A549 (cell line): ENCODE results near the gene TLCD3A.

Experiments
- CHD2 ChIP-seq: fragments of 150-350 bp; IDR thresholded peaks from 2 replicates; pipeline ENCODE4 v1.6.1; 2014; ENCODE audit warnings: low read length; ENCODE audit not compliant: partially characterized antibody
- ESRRA ChIP-seq: fragments of 150-350 bp; IDR thresholded peaks from 2 replicates; pipeline ENCODE4 v1.6.1; 2014; ENCODE audit warnings: mild to moderate bottlenecking, low read length, borderline replicate concordance
- POLR2A ChIP-seq: IDR thresholded peaks from 2 replicates; pipeline ENCODE4 v1.6.1; 2012; ENCODE audit warnings: mild to moderate bottlenecking, low read length
- RARB ChIP-seq: fragments of 250-450 bp; sonication (Bioruptor Pico); IDR thresholded peaks from 2 replicates; pipeline ENCODE4 v1.8.0; 2021; ENCODE audit warnings: mild to moderate bottlenecking, moderate library complexity
- TF ChIP-seq, protein P1 (sequence below): fragments of 150-350 bp; IDR thresholded peaks from 2 replicates; pipeline ENCODE4 v1.6.1; 2014; ENCODE audit warnings: low read depth, mild to moderate bottlenecking, low read length
- TF ChIP-seq, protein P2 (sequence below): fragments of >200 bp; sonication (Bioruptor Twin); formaldehyde crosslinking; IDR thresholded peaks from 3 replicates; pipeline ENCODE4 v1.5.1; 2016

DNA sequence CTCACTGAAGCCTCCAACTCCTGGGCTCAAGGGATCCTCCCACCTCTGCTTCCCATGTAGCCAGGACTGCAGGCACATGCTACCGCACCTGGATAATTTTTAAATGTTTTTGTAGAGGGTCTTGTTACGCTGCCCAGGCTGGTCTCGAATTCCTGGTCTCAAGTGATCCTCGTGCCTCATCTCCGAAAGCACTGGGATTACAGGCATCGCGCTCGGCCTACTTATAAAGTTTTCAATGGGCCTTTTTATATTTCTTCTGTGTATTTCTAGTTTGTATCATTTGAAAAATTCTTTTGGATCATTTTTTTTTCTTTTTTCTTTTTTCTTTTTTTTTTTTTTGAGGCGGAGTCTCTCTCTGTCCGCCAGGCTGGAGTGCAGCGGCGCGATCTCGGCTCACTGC is 7.3 kb upstream of the TLCD3A start:
- no peak for TF ChIP-seq POLR2A
- TF ChIP-seq, protein P1, sequence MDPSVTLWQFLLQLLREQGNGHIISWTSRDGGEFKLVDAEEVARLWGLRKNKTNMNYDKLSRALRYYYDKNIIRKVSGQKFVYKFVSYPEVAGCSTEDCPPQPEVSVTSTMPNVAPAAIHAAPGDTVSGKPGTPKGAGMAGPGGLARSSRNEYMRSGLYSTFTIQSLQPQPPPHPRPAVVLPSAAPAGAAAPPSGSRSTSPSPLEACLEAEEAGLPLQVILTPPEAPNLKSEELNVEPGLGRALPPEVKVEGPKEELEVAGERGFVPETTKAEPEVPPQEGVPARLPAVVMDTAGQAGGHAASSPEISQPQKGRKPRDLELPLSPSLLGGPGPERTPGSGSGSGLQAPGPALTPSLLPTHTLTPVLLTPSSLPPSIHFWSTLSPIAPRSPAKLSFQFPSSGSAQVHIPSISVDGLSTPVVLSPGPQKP, result no peak
- TF ChIP-seq, protein P2, sequence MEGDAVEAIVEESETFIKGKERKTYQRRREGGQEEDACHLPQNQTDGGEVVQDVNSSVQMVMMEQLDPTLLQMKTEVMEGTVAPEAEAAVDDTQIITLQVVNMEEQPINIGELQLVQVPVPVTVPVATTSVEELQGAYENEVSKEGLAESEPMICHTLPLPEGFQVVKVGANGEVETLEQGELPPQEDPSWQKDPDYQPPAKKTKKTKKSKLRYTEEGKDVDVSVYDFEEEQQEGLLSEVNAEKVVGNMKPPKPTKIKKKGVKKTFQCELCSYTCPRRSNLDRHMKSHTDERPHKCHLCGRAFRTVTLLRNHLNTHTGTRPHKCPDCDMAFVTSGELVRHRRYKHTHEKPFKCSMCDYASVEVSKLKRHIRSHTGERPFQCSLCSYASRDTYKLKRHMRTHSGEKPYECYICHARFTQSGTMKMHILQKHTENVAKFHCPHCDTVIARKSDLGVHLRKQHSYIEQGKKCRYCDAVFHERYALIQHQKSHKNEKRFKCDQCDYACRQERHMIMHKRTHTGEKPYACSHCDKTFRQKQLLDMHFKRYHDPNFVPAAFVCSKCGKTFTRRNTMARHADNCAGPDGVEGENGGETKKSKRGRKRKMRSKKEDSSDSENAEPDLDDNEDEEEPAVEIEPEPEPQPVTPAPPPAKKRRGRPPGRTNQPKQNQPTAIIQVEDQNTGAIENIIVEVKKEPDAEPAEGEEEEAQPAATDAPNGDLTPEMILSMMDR, result no peak
- no peak for TF ChIP-seq ESRRA
- no peak for TF ChIP-seq CHD2
- no peak for TF ChIP-seq RARB (CRISPR knock-in tag)
